Activated CD4-positive, alpha-beta T cell treated with anti-CD3 and anti-CD28 coated beads for 1 hour (primary cell): ENCODE data around the gene CCL25.
"Not testable (repeated sequence)": the region's sequence is repeated elsewhere in the genome, so short reads cannot be mapped to it uniquely, and the experiment has no call there.

Experiments
- DNase-seq: peaks from one replicate; pipeline ENCODE4 v3.0.0-alpha.2; 2020

CCL25 gene

GRCh38 chr19:8087876-8088275 lies 35.3 kb downstream of the CCL25 start:
- DNase-seq, result no peak

DNA sequence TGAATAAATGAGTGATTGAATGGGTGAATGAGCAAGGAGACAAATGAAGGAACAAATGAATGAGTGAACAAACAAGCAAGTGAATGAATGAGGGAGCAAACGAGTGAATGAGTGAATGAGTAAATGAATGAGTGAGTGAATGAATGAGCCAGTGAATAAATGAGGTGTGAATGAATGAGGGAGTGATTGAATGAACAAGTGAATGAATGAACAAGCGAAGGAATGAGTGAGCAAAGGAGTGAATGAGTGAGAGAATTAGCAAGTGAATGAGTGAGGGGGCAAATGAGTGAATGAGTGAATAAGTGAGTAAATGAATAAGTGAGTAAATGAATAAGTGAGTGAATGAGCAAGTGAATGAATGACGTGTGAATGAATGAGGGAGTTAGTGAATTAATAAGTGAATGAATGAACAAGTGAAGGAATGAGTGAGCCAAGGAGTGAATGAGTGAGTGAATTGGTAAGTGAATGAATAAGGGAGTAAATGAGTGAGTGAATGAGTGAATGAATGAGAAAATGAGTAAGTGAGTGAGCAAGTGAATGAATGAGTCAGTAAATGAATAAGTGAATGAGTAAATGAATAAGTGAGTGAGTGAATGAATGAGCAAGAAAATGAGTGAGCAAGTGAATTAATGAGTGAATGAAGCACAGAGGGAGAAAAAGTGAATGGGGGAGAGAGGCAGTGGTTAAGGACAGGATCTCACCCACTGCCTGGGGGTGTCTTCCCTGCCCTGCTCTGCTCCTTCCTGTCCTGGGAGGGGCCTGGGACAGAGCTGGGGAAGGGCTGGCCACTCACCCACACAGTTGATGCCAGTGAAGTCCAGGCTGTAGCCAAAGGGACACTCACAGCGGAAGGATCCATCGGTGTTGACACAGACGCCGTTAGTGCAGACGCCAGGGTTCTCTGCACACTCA lies 36.4 kb downstream of the CCL25 start:
- DNase-seq, result no peak

GRCh38 chr19:8089664-8090601 lies 37.4 kb downstream of the CCL25 start:
- no peak for DNase-seq

- no peak for DNase-seq
These were observed 38.4 kb downstream of the CCL25 start for GRCh38 chr19:8090950-8091349.

GRCh38 chr19:8093740-8094139 lies 41.2 kb downstream of the CCL25 start:
- no peak for DNase-seq

DNA sequence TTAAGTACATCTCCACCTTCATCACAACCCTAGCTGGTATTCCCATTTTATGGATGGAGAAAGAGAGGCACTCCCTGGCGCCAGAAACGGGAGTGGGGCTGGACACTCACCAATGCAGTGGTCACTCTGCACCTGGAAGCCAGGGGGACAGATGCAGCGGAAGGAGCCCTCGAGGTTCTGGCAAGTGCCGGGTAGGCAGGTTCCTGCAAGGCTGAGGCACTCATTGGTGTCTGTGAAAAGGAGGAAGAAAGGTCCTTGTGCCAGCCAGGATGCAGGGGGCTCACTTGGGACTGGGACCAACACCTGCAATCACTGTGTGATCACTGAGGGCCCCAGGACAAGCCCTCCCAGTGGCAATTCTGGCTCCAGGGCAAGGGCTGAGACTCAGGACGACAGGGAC lies 41.8 kb downstream of the CCL25 start:
- no peak for DNase-seq

DNA sequence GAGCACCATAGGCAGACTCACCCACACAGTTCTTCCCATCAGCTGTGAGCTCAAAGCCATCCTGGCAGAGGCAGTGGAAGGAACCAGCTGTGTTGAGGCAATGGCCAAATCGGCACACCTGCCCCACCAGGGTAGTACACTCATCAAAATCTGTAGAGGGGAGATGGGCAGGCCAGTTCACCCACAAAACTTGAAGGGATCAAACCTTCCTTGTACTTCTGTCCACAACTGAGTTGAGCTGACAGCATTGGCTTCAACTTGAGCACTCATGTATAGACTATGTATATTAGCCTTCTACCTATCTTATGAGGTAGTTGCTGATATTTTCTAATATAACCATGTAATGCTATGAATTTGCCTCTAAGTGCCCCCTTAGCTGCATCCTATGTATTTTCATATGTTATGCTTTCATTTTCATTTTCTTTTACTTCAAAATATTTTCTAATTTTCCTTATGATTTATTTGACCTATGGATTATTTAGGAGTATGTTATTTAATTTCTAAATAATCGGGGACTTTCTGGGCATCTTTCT lies 42.9 kb downstream of the CCL25 start:
- DNase-seq, result no peak

DNA sequence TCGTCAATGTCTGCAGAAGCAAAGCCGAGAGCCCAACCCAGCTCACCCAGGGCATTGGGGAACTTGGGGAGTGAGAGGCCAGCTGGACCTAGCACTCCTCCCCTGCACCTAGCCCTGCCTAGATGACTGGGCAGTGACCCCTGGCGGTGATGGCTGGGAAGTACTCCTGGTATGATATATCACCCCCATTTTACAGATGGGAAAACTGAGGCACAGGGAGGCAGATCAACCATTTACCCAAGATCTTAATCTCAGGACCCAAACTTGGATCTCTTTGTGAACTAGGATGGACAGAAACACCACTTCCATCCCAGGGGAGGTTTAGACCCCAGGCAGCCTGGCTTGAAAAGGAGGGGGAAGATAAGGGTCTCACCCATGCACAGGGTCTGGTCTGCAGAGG lies 43.5 kb downstream of the CCL25 start:
- DNase-seq, result no peak

DNA sequence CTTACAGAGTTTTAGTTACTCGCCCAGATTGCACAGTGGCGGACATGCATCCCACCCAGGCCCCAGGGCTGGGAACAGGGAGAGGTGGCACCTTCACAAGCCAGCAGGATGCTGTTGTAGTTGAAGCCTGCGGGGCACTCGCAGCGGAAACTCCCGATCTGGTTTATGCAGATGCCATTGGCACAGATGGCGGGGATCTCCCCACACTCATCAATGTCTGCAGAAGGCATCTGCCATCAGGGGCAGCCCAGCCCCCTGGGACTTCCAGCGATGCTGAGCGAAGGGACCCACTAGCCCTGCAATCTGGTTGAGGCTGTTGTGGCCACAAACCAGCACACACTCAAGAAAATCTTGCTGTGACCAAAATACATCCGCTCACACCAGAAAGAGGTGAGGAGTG lies 44.6 kb downstream of the CCL25 start:
- no peak for DNase-seq

DNA sequence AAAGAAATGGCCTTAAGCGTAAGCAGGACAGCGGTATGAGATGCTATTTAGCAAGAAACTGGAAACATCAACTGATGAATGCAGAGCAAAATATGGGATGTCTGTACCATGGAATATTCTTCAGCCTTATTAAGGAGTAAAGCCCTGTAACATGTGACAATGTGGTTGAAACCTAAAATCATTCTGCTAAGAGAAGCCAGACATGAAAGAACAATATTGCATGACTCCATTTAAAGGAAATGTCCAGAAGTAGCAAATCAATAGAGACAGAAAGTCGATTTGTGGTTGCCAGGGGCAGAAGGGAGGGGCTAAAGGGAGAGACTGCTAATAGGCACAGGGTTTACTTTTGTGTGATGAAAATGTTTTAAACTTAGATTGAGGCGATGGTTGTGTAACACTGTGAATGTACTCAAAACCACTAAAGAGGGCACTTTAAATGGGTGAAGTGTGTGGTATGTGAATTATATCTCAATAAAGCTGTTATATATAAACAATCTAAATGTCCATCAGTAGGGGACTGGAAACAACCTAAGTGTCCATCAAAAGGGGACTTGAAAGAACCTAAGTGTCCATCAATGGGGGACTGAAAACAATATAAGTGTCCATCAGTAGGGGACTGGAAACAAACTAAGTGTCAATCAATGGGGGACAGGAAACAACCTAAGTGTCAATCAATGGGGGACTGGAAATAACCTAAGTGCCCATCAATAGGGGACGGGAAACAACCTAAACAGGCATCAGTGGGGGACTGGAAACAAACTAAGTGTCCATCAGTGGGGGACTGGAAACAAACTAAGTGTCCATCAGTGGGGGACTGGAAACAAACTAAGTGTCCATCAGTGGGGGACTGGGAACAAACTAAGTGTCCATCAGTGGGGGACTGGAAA lies 45.4 kb downstream of the CCL25 start:
- no peak for DNase-seq

DNA sequence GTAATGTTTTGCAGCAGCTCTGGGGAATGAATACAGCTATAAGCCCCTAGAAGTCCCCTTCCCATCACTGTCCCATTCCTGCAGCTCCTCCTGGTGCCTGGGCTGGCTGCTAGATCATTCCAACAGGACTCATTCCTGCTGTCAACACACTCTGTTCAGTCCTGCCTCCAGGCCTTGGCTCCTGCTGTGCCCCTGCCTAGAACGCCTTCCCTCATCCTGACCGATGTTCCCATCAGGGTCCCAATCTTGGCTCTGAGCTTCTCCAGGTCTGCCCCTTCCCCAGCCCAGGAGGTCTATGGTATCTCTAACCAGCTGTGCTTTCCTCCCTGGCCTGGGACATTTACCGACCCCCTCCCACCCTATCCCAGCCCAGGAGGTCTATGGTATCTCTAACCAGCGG lies 48.8 kb downstream of the CCL25 start:
- DNase-seq, result no peak

- not testable (repeated sequence) for DNase-seq
These were observed 49.4 kb downstream of the CCL25 start for GRCh38 chr19:8101910-8102309.

DNA sequence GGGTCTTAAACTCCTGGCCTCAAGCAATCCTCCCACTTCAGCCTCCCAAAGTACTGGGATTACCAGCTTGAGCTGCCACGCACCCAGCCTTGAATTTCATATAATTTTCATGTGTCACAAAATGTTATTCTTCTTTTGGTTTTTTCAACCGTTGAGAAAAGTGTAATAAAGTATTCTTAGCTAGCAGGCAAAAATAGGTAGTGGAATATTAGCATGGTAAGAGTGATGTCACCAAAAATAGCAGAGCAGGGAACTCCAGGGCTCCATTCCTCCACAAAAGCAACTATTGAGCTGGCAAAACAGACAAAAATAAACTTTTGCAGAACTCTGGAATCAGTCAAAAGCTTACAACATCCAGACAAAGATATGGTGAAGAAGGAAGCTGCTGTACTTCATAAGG lies 52.9 kb downstream of the CCL25 start:
- DNase-seq, result no peak

DNA sequence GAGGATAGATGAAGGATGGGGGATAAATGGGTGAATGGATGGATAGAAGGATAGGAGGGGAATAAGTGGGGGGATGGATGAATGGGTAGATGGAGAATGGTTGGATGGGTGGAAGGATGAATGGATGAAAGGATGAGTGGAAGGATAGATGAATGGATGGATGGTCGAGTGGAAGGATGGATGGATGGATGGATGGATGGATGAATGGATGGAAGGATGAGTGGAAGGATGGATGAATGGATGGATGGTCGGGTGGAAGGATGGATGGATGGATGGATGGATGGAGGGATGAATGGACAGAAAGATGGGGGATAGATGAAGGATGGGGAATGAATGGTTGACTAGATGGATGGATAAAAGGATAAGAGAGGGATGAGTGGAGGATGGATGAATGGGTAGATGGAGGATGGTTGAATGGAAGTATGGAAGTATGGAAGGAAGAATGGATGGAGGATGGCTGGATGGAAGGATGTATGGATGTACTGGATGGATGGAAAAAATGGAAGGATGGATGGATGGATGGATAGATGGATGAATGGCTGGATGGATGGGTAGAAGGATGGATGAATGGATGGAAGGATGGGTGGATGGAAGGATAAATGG lies 54.8 kb downstream of the CCL25 start:
- DNase-seq, result no peak

DNA sequence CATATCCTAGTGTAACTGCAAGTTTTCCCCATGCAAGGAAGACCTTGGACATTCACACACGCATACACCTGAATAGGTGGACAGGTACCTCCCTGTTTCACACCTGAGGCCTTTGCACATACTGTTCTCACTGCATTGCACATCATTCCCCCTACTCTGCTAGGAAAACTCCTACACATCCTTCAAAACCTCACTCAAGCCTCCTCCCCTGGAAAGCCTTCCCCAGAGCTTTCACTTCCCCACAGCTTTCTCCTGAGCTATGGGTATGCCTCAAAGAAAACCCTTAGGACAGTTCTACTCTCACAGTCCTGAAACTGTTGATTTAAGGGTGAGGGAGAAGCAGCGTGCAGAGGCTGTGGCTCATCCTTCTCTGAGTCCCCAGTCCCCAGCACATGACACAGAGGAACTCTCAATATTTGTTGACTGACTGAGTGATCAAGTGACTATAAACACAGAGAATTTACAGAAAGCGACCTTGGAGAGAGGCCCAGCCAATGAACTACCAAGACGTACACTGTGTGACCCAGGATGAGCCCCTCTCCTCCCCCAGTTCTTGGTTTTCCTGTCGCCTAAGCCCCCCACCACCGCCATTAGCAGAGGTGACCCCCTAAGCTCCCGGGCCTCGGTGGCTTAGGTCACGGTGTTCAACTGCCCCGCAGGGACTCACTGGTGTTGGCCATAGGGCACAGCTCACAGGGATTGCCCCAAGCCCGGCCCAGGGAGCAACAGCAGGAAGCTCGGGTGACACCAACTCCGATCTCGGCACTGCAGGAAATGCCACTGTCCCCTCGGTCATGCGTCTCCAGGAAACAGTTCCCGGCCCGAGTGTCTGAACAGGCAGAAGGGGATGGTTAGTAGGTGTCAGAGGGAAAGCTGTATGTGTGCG lies 56.2 kb downstream of the CCL25 start:
- no peak for DNase-seq

GRCh38 chr19:8109455-8109854 lies 56.9 kb downstream of the CCL25 start:
- DNase-seq, result no peak

GRCh38 chr19:8109890-8110662 lies 57.5 kb downstream of the CCL25 start:
- DNase-seq, result no peak

GRCh38 chr19:8110931-8111330 lies 58.4 kb downstream of the CCL25 start:
- no peak for DNase-seq

DNA sequence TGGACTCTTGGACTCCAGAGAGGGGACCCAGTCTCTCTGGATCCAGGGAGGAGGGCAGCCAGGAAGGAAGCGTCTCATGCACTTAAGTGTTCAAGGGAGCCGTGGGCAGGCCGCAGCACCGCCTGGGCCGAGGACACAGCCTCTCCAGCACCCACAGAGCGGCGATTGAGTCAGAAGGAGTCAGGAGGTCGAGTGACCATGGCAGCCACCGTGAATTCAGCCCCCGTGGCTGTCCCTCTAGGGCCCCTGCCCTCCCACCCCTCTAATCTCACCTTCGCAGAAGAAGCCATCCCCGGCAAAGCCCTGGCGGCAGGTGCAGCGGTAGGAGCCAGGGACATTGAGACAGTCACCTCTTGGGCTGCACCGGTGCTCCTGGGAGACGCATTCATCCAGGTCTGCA lies 58.8 kb downstream of the CCL25 start:
- no peak for DNase-seq
